Fibroblast of lung (primary cell): Measurements from ENCODE around the gene ARHGAP21. TPM values are rescaled to one million over a fixed set of nuclear protein-coding genes. Genes with fewer than 3 reads are reported as not detected.

Source experiments
- DNase-seq, 2 donors: peaks; one replicate each; pipeline versions ENCODE4 v3.0.0 to v3.0.0-alpha.2; 2010; ENCODE audit warnings: low read depth in 2 of 2
- H2AFZ ChIP-seq: 2 replicates; pipeline ENCODE4 v1.5.1; 2012; ENCODE audit warnings: low read length, control low read depth, inconsistent platforms
- H3K27ac ChIP-seq: 2 replicates; pipeline ENCODE4 v1.5.1; 2011; ENCODE audit warnings: low read length, control low read depth; ENCODE audit not compliant: insufficient read depth
- H3K27me3 ChIP-seq: 2 replicates; pipeline ENCODE4 v1.5.1; 2011; ENCODE audit warnings: mild to moderate bottlenecking, low read length; ENCODE audit not compliant: control insufficient read depth, insufficient read depth
- H3K36me3 ChIP-seq: 2 replicates; pipeline ENCODE4 v1.5.1; 2011; ENCODE audit warnings: low read length; ENCODE audit not compliant: control insufficient read depth, insufficient read depth
- H3K4me1 ChIP-seq: 2 replicates; pipeline ENCODE4 v1.5.1; 2011; ENCODE audit warnings: low read length; ENCODE audit not compliant: control insufficient read depth, insufficient read depth; ENCODE audit errors: extremely low read depth
- H3K4me2 ChIP-seq: 2 replicates; pipeline ENCODE4 v1.5.1; 2011; ENCODE audit warnings: low read length, control low read depth; ENCODE audit not compliant: insufficient read depth; ENCODE audit errors: extremely low read depth
- H3K4me3 ChIP-seq, 4 experiments: fragments of 200-600 bp in 1 of 4; sonication (generic) in 1 of 4; replicated peaks in 1 of 4; 2 replicates each; pipeline ENCODE4 v1.5.1; 2011 to 2016; ENCODE audit warnings: low read length in 4 of 4, low read depth in 3 of 4, mild to moderate bottlenecking in 3 of 4, control low read depth in 2 of 4, inconsistent platforms in 1 of 4, mixed read lengths in 1 of 4; ENCODE audit not compliant: insufficient read depth in 1 of 4; ENCODE audit errors: control extremely low read depth in 1 of 4
- H3K79me2 ChIP-seq: 2 replicates; pipeline ENCODE4 v1.5.1; 2012; ENCODE audit warnings: mild to moderate bottlenecking, low read length, inconsistent platforms; ENCODE audit not compliant: control insufficient read depth, insufficient read depth
- H3K9ac ChIP-seq: 2 replicates; pipeline ENCODE4 v1.5.1; 2011; ENCODE audit warnings: mild to moderate bottlenecking, low read length, control low read depth; ENCODE audit not compliant: insufficient read depth
- H3K9me3 ChIP-seq: 2 replicates; pipeline ENCODE4 v1.5.1; 2012; ENCODE audit warnings: low read depth, low read length; ENCODE audit not compliant: control insufficient read depth, insufficient read depth
- H4K20me1 ChIP-seq: 2 replicates; pipeline ENCODE4 v1.5.1; 2011; ENCODE audit warnings: low read length; ENCODE audit not compliant: control insufficient read depth, insufficient read depth; ENCODE audit errors: extremely low read depth
- CTCF ChIP-seq, 2 donors: IDR thresholded peaks in 1 of 2; conservative IDR thresholded peaks in 1 of 2; 1 replicate in 1 of 2; 2 replicates in 1 of 2; pipeline ENCODE4 v1.5.1; 2011 to 2012; ENCODE audit warnings: low read length in 2 of 2, control low read depth in 1 of 2, inconsistent platforms in 1 of 2, low read depth in 1 of 2, mild to moderate bottlenecking in 1 of 2
- EZH2 ChIP-seq: IDR thresholded peaks from 2 replicates; pipeline ENCODE4 v1.5.1; 2012; ENCODE audit warnings: low read length, control low read depth, mild to moderate bottlenecking; ENCODE audit errors: missing control alignments
- polyA plus RNA-seq, 2 donors: library from polyadenylated mRNA; depleted of rRNA in 1 of 2; stranded (reverse) in 1 of 2; unstranded in 1 of 2; fragments of >200 nt; gene quantifications; 2 replicates each; pipeline ENCODE4 v1.2.1, GENCODE V29; 2011 to 2012; ENCODE audit warnings: missing spikeins in 1 of 2
- total RNA-seq: library from RNA; depleted of rRNA; stranded (reverse); fragments of >200 nt; gene quantifications from 2 replicates; pipeline ENCODE4 v1.2.1, GENCODE V29; 2014

Gene ARHGAP21
- total and polyA plus RNA-seq, 2 donors (not counting 1 experiment from before 2014, with no cell fraction given), result 105 to 173 TPM

- no peaks in the 10 kb centered on the region for H3K27me3 ChIP-seq
- H2AFZ ChIP-seq, result no peak overlapping the region
- H3K4me1 ChIP-seq, result no peaks in the 10 kb centered on the region
- no peak overlapping the region for H3K27ac ChIP-seq
- no peak overlapping the region for H3K4me2 ChIP-seq
- H3K79me2 ChIP-seq, result peaks cover 15% of the 10 kb centered on the region
- no peak for DNase-seq
- no peaks in the 10 kb centered on the region for H4K20me1 ChIP-seq
- no peak overlapping the region for H3K4me3 ChIP-seq
- H3K36me3 ChIP-seq, result no peaks in the 10 kb centered on the region
- H3K9ac ChIP-seq, result no peak overlapping the region
- no peaks in the 10 kb centered on the region for H3K9me3 ChIP-seq
- TF ChIP-seq EZH2 (no peak), CTCF (conservative IDR thresholded peaks at IDR 0.05 in 1 of 2, IDR thresholded peaks at IDR 0.05 in 1 of 2; ENCODE audit: low read depth in 1 of 2, low read length in 2 of 2) (no peak)
These were observed 71.8 kb downstream of the ARHGAP21 start for GRCh38 chr10:24651923-24652322.

GRCh38 chr10:24650669-24651391 lies 72.9 kb downstream of the ARHGAP21 start:
- Histone ChIP-seq H3K9me3 (no peaks in the 10 kb centered on the region), H3K27me3 (no peaks in the 10 kb centered on the region), H3K36me3 (no peaks in the 10 kb centered on the region), H3K4me3 (no peak overlapping the region), H3K9ac (no peak overlapping the region), H3K4me2 (no peak overlapping the region), H3K27ac (no peak overlapping the region), H4K20me1 (no peaks in the 10 kb centered on the region), H3K79me2 (peaks cover 15% of the 10 kb centered on the region), H3K4me1 (no peaks in the 10 kb centered on the region), H2AFZ (no peak overlapping the region)
- no peak for DNase-seq
- no peak for TF ChIP-seq CTCF (conservative IDR thresholded peaks at IDR 0.05 in 1 of 2, IDR thresholded peaks at IDR 0.05 in 1 of 2; ENCODE audit: low read depth in 1 of 2, low read length in 2 of 2)
- no peak for TF ChIP-seq EZH2

- Histone ChIP-seq H2AFZ (no peak overlapping the region), H3K9ac (no peak overlapping the region), H3K4me1 (peaks cover 3% of the 10 kb centered on the region), H3K79me2 (peaks cover 14% of the 10 kb centered on the region), H3K4me2 (no peak overlapping the region), H4K20me1 (no peaks in the 10 kb centered on the region), H3K9me3 (no peaks in the 10 kb centered on the region), H3K27me3 (no peaks in the 10 kb centered on the region), H3K4me3 (no peak overlapping the region), H3K36me3 (no peaks in the 10 kb centered on the region), H3K27ac (no peak overlapping the region)
- TF ChIP-seq CTCF (conservative IDR thresholded peaks at IDR 0.05 in 1 of 2, IDR thresholded peaks at IDR 0.05 in 1 of 2; ENCODE audit: low read depth in 1 of 2, low read length in 2 of 2) (no peak), EZH2 (no peak)
- peak; percentile 14 to 22 for DNase-seq
These were observed 77.9 kb downstream of the ARHGAP21 start for GRCh38 chr10:24645784-24646183.
